Activated T-cell treated with anti-CD3 and anti-CD28 coated beads, Interleukin-2, amount 50 U/mL, for 24 hours (primary cell): ENCODE measurements around the gene AURKA.
"Not testable (repeated sequence)": the region's sequence is repeated elsewhere in the genome, so short reads cannot be mapped to it uniquely, and the experiment has no call there.

Source experiments
- DNase-seq: peaks from one replicate; pipeline ENCODE4 v3.0.0-alpha.2; 2020
- H3K27ac Mint-ChIP-seq: 2 replicates; pipeline ENCODE4 v1.8.0; 2020; ENCODE audit warnings: mild to moderate bottlenecking, mixed read lengths
- H3K27me3 Mint-ChIP-seq: 2 replicates; pipeline ENCODE4 v1.8.0; 2020; ENCODE audit warnings: mixed read lengths
- H3K36me3 Mint-ChIP-seq: 2 replicates; pipeline ENCODE4 v1.8.0; 2020; ENCODE audit warnings: low read depth, mixed read lengths
- H3K4me1 Mint-ChIP-seq: 2 replicates; pipeline ENCODE4 v1.8.0; 2020; ENCODE audit warnings: low read depth, mixed read lengths
- H3K4me3 Mint-ChIP-seq: 2 replicates; pipeline ENCODE4 v1.8.0; 2020; ENCODE audit warnings: mild to moderate bottlenecking, moderate library complexity, mixed read lengths
- H3K9me3 Mint-ChIP-seq: 2 replicates; pipeline ENCODE4 v1.8.0; 2020; ENCODE audit warnings: mixed read lengths

The AURKA gene

GRCh38 chr20:56390396-56390795 lies 1.6 kb downstream of the AURKA start:
- H3K4me3 Mint-ChIP-seq, H3K27ac Mint-ChIP-seq, H3K9me3 Mint-ChIP-seq, DNase-seq, H3K27me3 Mint-ChIP-seq: not testable (repeated sequence)
- Mint-ChIP-seq H3K4me1 (peaks cover 28% of the 10 kb centered on the region), H3K36me3 (peaks cover 52% of the 10 kb centered on the region)

DNA sequence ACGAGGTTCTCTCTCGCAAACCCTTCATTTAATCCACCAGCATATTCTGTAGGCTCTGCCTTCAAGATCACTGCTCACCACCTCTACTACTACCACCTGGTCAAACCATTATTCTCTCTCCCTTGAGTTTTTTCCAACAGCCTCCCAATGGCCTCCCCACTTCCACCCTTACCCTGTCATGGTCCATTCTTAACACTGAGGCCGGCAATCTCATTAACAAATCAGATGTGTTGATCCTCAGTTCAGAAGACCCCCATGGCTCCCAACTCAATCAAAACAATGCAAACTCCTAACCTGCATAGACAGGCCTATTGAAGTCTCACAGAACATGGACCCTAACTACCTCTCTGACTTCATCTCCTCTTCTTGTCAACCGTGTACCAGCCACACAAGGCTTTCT lies 2.2 kb downstream of the AURKA start:
- no peak for DNase-seq
- Mint-ChIP-seq H3K4me1 (peaks cover 23% of the 10 kb centered on the region), H3K9me3 (no peaks in the 10 kb centered on the region), H3K27ac (no peak overlapping the region), H3K4me3 (no peak overlapping the region), H3K36me3 (peaks cover 52% of the 10 kb centered on the region), H3K27me3 (no peaks in the 10 kb centered on the region)

GRCh38 chr20:56388882-56389281 lies 3.1 kb downstream of the AURKA start:
- H3K36me3 Mint-ChIP-seq: peaks cover 56% of the 10 kb centered on the region
- DNase-seq: no peak
- H3K9me3 Mint-ChIP-seq: no peaks in the 10 kb centered on the region
- no peak overlapping the region for H3K27ac Mint-ChIP-seq
- no peak overlapping the region for H3K4me3 Mint-ChIP-seq
- H3K4me1 Mint-ChIP-seq: peaks cover 17% of the 10 kb centered on the region
- H3K27me3 Mint-ChIP-seq: no peaks in the 10 kb centered on the region

- no peak overlapping the region for H3K27ac Mint-ChIP-seq
- peaks cover 81% of the 10 kb centered on the region for H3K36me3 Mint-ChIP-seq
- no peaks in the 10 kb centered on the region for H3K27me3 Mint-ChIP-seq
- H3K4me1 Mint-ChIP-seq: peaks cover 12% of the 10 kb centered on the region
- H3K4me3 Mint-ChIP-seq: no peak overlapping the region
- H3K9me3 Mint-ChIP-seq: no peaks in the 10 kb centered on the region
- no peak for DNase-seq
These were observed 5.8 kb downstream of the AURKA start for GRCh38 chr20:56386219-56386618.

- H3K9me3 Mint-ChIP-seq: no peaks in the 10 kb centered on the region
- peaks cover 9% of the 10 kb centered on the region for H3K4me1 Mint-ChIP-seq
- DNase-seq: no peak
- H3K36me3 Mint-ChIP-seq: peaks cover 90% of the 10 kb centered on the region
- no peak overlapping the region for H3K27ac Mint-ChIP-seq
- no peak overlapping the region for H3K4me3 Mint-ChIP-seq
- no peaks in the 10 kb centered on the region for H3K27me3 Mint-ChIP-seq
These were observed 6.9 kb downstream of the AURKA start for GRCh38 chr20:56385130-56385529.

DNA sequence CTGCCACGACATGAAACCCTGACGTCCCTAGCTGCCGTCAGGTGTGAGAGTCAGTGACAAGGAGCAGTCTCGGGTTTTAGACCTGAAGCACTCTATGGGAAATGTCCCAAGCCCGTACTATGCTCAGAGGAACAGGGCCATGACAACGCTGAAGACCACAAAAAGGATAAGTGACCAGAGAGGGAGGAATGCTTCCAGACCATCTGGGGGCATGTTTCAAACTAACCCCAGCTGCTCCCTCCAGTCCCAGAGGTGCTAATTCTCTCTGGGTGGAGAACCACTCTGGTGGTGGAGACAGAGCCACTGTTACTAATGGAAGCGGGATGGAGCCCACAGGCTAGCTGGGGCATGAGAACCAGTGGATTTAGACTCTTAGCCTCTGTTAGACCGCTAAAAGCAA lies 8.7 kb downstream of the AURKA start:
- H3K4me3 Mint-ChIP-seq: no peak overlapping the region
- H3K9me3 Mint-ChIP-seq: no peaks in the 10 kb centered on the region
- peaks cover 11% of the 10 kb centered on the region for H3K4me1 Mint-ChIP-seq
- H3K27me3 Mint-ChIP-seq: no peaks in the 10 kb centered on the region
- no peak for DNase-seq
- peaks cover 88% of the 10 kb centered on the region for H3K36me3 Mint-ChIP-seq
- H3K27ac Mint-ChIP-seq: no peak overlapping the region

- H3K36me3 Mint-ChIP-seq: peaks cover 88% of the 10 kb centered on the region
- peaks cover 11% of the 10 kb centered on the region for H3K4me1 Mint-ChIP-seq
- no peaks in the 10 kb centered on the region for H3K9me3 Mint-ChIP-seq
- no peaks in the 10 kb centered on the region for H3K27me3 Mint-ChIP-seq
- H3K27ac Mint-ChIP-seq: no peak overlapping the region
- no peak for DNase-seq
- no peak overlapping the region for H3K4me3 Mint-ChIP-seq
These were observed 9.3 kb downstream of the AURKA start for GRCh38 chr20:56382696-56383095.

- H3K27ac Mint-ChIP-seq: peak overlapping the region; percentile 12
These were observed 10.5 kb downstream of the AURKA start for GRCh38 chr20:56381501-56381900.

DNA sequence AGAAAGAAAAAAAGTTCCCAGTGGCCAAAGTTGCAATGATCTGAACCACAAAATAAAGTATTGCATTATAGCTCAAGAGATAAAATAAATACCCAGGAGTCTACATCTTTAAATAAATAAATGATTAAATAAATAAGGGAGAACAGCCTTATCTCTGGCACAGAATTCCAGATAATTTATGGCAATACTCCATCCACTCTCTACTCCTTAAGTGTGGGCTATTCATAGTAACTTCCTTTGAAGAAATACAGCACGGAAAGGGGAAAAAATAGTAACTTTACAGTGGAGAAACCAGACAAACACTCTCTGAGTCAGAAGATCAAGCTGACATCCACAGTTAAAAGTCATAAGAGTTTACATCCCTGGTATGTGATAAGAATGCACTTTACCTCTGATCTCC lies 11.6 kb downstream of the AURKA start:
- no peak overlapping the region for H3K27ac Mint-ChIP-seq
- H3K9me3 Mint-ChIP-seq: no peaks in the 10 kb centered on the region
- H3K4me3 Mint-ChIP-seq: no peak overlapping the region
- H3K27me3 Mint-ChIP-seq: no peaks in the 10 kb centered on the region
- H3K4me1 Mint-ChIP-seq: peaks cover 11% of the 10 kb centered on the region
- H3K36me3 Mint-ChIP-seq: peaks cover 91% of the 10 kb centered on the region
- no peak for DNase-seq

More at GRCh38 chr20:56381501-56381900, 10.5 kb downstream of the AURKA start:
- no peak for DNase-seq
- Mint-ChIP-seq H3K4me1 (peaks cover 11% of the 10 kb centered on the region), H3K36me3 (peaks cover 90% of the 10 kb centered on the region), H3K4me3 (no peak overlapping the region), H3K9me3 (no peaks in the 10 kb centered on the region), H3K27me3 (no peaks in the 10 kb centered on the region)

DNA sequence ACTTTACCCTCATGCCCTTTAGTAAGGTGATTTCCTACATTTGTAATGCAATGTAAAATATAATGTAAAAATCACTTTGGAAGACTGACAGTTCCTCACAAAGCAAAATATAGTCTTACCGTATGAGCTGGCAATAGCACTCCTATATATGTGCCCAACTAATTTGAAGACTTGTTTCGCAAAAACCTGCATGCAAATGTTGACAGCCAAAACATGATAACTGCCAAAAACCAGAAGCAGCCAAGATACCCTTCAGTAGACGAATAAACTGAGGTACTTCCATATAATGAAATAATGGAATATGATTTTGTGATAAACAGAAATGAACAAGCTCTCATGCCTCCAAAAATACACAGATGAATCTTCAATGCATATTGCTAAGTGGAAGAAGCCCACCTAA lies 13.6 kb downstream of the AURKA start:
- H3K4me1 Mint-ChIP-seq: peaks cover 20% of the 10 kb centered on the region
- H3K27me3 Mint-ChIP-seq: no peaks in the 10 kb centered on the region
- no peak overlapping the region for H3K4me3 Mint-ChIP-seq
- H3K36me3 Mint-ChIP-seq: peaks cover 85% of the 10 kb centered on the region
- H3K9me3 Mint-ChIP-seq: no peaks in the 10 kb centered on the region
- no peak for DNase-seq
- no peak overlapping the region for H3K27ac Mint-ChIP-seq

DNA sequence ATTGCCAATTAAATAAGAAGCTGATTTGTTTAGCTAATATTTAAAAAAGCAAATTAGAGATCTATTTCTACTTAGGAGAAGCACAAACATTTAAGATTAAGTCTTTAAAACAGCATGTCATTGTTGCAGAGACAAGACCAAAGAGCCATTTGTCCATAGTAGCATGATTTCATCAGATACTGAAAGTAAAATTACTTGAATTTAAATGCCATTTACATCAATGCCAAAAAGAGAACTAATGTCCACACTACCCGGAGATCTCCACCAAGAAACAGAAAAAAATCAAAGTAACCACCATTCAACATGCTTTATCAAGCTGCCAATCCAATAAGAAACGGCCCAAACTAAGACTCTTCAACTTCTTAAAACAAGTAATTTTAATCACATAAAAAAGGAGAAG lies 15.7 kb downstream of the AURKA start:
- Mint-ChIP-seq H3K4me3 (no peak overlapping the region), H3K4me1 (peaks cover 25% of the 10 kb centered on the region), H3K36me3 (peaks cover 87% of the 10 kb centered on the region), H3K27ac (no peak overlapping the region), H3K9me3 (no peaks in the 10 kb centered on the region), H3K27me3 (no peaks in the 10 kb centered on the region)
- no peak for DNase-seq

- no peaks in the 10 kb centered on the region for H3K27me3 Mint-ChIP-seq
- DNase-seq: no peak
- peaks cover 89% of the 10 kb centered on the region for H3K36me3 Mint-ChIP-seq
- H3K4me1 Mint-ChIP-seq: peaks cover 20% of the 10 kb centered on the region
- no peak overlapping the region for H3K4me3 Mint-ChIP-seq
- H3K27ac Mint-ChIP-seq: peak overlapping the region; percentile 18
- H3K9me3 Mint-ChIP-seq: no peaks in the 10 kb centered on the region
These were observed 18.1 kb downstream of the AURKA start for GRCh38 chr20:56373942-56374341.

DNA sequence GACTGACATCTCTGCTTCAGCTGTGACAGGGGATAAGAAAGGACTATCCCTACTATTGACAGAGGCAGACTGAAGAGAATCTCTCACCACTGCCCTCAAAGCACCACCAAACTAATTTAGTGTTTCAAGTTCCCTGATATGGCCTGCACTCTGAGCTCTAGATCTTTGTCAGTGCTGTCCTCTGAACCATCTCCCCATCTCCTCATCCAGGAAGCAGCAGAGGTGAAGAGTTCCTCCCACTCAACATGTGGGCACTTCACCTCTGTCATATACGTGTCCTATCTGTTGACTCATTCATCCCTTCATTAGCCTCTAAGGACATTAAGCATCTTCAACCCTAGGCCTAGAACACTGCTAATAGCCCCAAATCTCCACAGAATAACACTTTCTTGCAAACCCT lies 19.2 kb downstream of the AURKA start:
- DNase-seq: no peak
- no peaks in the 10 kb centered on the region for H3K9me3 Mint-ChIP-seq
- no peak overlapping the region for H3K4me3 Mint-ChIP-seq
- H3K36me3 Mint-ChIP-seq: peaks cover 88% of the 10 kb centered on the region
- H3K4me1 Mint-ChIP-seq: peaks cover 19% of the 10 kb centered on the region
- H3K27me3 Mint-ChIP-seq: no peaks in the 10 kb centered on the region
- H3K27ac Mint-ChIP-seq: peak overlapping the region; percentile 11

GRCh38 chr20:56371977-56372376 lies 20.0 kb downstream of the AURKA start:
- H3K36me3 Mint-ChIP-seq: peaks cover 89% of the 10 kb centered on the region
- peaks cover 19% of the 10 kb centered on the region for H3K4me1 Mint-ChIP-seq
- no peak for DNase-seq
- H3K4me3 Mint-ChIP-seq: no peak overlapping the region
- H3K27me3 Mint-ChIP-seq: no peaks in the 10 kb centered on the region
- H3K27ac Mint-ChIP-seq: no peak overlapping the region
- no peaks in the 10 kb centered on the region for H3K9me3 Mint-ChIP-seq

- DNase-seq: no peak
- no peaks in the 10 kb centered on the region for H3K27me3 Mint-ChIP-seq
- H3K9me3 Mint-ChIP-seq: no peaks in the 10 kb centered on the region
- no peak overlapping the region for H3K4me3 Mint-ChIP-seq
- no peak overlapping the region for H3K27ac Mint-ChIP-seq
- peaks cover 83% of the 10 kb centered on the region for H3K36me3 Mint-ChIP-seq
- H3K4me1 Mint-ChIP-seq: peaks cover 17% of the 10 kb centered on the region
These were observed 22.8 kb downstream of the AURKA start for GRCh38 chr20:56369179-56369578.
